Tibial artery (tissue), 4 donors: ENCODE measurements around the gene SPINT2.
"Not testable (repeated sequence)": the region's sequence is repeated elsewhere in the genome, so short reads cannot be mapped to it uniquely, and the experiment has no call there.

Experiments
- DNase-seq, 2 donors: peaks; one replicate each; pipeline ENCODE4 v3.0.0-alpha.2; 2019
- H3K27ac ChIP-seq, 2 donors: fragments of 200-600 bp; sonication (generic) in 1 of 2; 1 replicate in 1 of 2; 2 replicates in 1 of 2; pipeline ENCODE4 v1.5.1; 2018 to 2019; ENCODE audit warnings: mild to moderate bottlenecking in 1 of 2
- H3K27me3 ChIP-seq, 2 donors: fragments of 200-600 bp; sonication (generic) in 1 of 2; one replicate each; pipeline versions ENCODE4 v1.5.1 to v1.6.0; 2016 to 2019
- H3K36me3 ChIP-seq, 3 donors: fragments of 200-600 bp; sonication (generic) in 2 of 3; one replicate each; pipeline ENCODE4 v1.5.1; 2016 to 2019; ENCODE audit warnings: mild to moderate bottlenecking in 2 of 3
- H3K4me1 ChIP-seq, 4 donors: fragments of 200-600 bp; sonication (generic) in 2 of 4; 1 replicate in 3 of 4; 2 replicates in 1 of 4; pipeline ENCODE4 v1.5.1; 2016 to 2019
- H3K4me3 ChIP-seq, 2 donors: fragments of 200-600 bp; sonication (generic) in 1 of 2; 1 replicate in 1 of 2; 2 replicates in 1 of 2; pipeline ENCODE4 v1.5.1; 2018 to 2019; ENCODE audit warnings: mild to moderate bottlenecking in 2 of 2
- H3K9me3 ChIP-seq, 3 donors: fragments of 200-600 bp; sonication (generic) in 1 of 3; one replicate each; pipeline ENCODE4 v1.5.1; 2016 to 2019
- intact Hi-C: fragments of 100-400 bp; cut with DNase I; formaldehyde crosslinking; loops from one replicate; pipeline ENCODE4 v1.15.0; 2023; ENCODE audit warnings: low total_unique reads
- TF ChIP-seq, protein P1 (sequence below), 2 experiments: fragments of 200-600 bp in 1 of 2; fragments of 450-650 bp in 1 of 2; IDR thresholded peaks; one replicate each; pipeline ENCODE4 v1.5.1; 2017 to 2019; ENCODE audit warnings: antibody characterized with exemption in 2 of 2, mild to moderate bottlenecking in 1 of 2, moderate library complexity in 1 of 2

Gene SPINT2

DNA sequence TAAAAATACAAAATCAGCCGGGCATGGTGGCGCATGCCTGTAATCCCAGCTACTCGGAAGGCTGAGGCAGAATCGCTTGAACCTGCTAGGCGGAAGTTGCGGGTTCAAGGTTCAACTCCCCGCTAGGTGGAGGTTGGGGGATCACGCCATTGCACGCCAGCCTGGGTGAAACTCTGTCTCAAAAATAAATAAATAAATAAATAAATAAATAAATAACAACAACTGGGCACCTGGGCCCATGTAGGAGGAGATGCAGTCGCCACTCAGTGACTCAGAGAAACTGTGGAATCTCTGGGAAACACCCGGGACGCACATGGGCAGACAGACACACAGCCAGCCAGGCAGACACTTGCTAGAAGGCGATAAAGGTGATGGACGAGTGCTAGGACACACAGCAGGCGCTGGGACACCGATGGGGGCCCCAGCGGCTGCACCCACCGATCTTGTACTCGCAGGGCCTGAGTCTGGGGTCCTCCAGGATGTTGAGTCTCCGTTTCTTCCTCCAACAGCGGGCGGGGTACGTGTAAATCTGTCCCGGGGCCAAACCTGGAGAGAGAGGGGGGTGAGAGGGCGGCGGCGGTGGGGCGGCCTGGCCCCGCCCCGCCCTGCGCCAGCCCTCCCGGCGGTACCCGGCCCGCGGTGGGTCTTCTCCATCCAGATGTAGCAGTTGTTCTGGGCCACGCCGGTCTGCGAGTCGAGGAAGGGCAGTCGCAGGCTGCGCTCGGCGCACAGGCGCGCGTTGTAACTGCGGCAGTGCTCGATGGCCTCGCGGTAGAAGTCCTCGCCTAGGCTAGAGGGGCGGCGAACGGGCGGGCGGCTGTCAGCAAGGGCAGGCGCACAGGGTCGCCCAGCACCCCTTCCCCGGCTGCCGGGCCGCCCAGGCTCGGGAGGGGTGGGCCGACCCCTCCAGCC is 42.2 kb upstream of the SPINT2 start:
- Histone ChIP-seq H3K27ac (no peak overlapping the region), H3K4me1 (peaks cover 0 to 8% (median 7%) of the 10 kb centered on the region in 4 donors), H3K27me3 (peaks cover 0 to 69% of the 10 kb centered on the region in 2 donors), H3K4me3 (no peak overlapping the region), H3K36me3 (no peaks in the 10 kb centered on the region), H3K9me3 (no peaks in the 10 kb centered on the region)
- DNase-seq, result no peak
- TF ChIP-seq, protein P1, sequence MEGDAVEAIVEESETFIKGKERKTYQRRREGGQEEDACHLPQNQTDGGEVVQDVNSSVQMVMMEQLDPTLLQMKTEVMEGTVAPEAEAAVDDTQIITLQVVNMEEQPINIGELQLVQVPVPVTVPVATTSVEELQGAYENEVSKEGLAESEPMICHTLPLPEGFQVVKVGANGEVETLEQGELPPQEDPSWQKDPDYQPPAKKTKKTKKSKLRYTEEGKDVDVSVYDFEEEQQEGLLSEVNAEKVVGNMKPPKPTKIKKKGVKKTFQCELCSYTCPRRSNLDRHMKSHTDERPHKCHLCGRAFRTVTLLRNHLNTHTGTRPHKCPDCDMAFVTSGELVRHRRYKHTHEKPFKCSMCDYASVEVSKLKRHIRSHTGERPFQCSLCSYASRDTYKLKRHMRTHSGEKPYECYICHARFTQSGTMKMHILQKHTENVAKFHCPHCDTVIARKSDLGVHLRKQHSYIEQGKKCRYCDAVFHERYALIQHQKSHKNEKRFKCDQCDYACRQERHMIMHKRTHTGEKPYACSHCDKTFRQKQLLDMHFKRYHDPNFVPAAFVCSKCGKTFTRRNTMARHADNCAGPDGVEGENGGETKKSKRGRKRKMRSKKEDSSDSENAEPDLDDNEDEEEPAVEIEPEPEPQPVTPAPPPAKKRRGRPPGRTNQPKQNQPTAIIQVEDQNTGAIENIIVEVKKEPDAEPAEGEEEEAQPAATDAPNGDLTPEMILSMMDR (IDR thresholded peaks at IDR 0.05), result no peak
- intact Hi-C loops, result loop anchor here (10.0 kb wide), 1 partner anchor 317 kb away; the partner anchor contains the start of genes SIPA1L3 and WDR87

DNA sequence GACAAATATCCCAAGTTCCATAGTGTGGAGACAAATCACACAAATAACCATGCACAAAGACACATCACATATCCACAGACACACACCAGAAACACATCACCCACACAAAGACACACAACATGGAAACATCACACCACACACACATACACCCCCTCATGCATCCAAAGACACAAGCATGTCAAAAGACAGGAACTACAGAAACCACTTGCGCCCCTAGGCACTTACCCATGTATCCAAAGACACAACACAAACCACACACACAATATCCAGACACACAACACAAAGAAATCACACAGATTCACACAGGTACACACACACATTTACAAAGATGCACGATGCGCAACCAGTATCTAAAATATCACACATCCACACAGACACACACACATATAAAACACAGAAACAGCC is 41.3 kb upstream of the SPINT2 start:
- H3K27me3 ChIP-seq, result peaks cover 0 to 72% of the 10 kb centered on the region in 2 donors
- intact Hi-C loops, result loop anchor here (10.0 kb wide), 1 partner anchor 318 kb away; the partner anchor contains the start of genes SIPA1L3 and WDR87
- H3K4me3 ChIP-seq, result no peak overlapping the region
- TF ChIP-seq, protein P1 (IDR thresholded peaks at IDR 0.05), result no peak
- peaks cover 0 to 15% (median 10%) of the 10 kb centered on the region in 4 donors for H3K4me1 ChIP-seq
- H3K36me3 ChIP-seq, result no peaks in the 10 kb centered on the region
- H3K9me3 ChIP-seq, result no peaks in the 10 kb centered on the region
- no peak overlapping the region for H3K27ac ChIP-seq
- no peak for DNase-seq

DNA sequence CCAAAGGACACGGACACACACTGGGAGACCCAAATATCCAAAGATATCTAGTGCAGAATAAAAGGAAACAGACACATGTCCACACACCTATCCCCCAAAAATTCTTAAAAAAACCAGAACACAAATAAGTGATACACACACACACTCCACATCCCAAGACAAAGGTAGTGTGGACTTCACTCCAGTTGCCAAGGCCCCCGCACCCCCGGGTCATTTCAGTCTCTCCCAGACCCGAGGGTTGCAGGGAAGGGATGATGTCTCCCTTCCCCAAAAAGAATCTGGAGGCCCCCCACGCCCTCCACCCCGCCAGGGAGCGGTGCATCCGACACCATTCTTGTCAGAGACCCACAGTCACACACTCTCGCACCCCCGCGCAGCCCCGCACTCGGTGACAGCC is 40.8 kb upstream of the SPINT2 start:
- intact Hi-C loops, result loop anchor here (10.0 kb wide), 1 partner anchor 319 kb away; the partner anchor contains the start of genes SIPA1L3 and WDR87
- TF ChIP-seq, protein P1 (IDR thresholded peaks at IDR 0.05), result no peak
- H3K27ac ChIP-seq, result no peak overlapping the region
- H3K4me1 ChIP-seq, result peaks cover 0 to 20% (median 15%) of the 10 kb centered on the region in 4 donors
- peaks cover under 1 to 76% of the 10 kb centered on the region in 2 donors for H3K27me3 ChIP-seq
- H3K4me3 ChIP-seq, result peak overlapping the region; percentile 13 to 36
- DNase-seq, result no peak
- H3K9me3 ChIP-seq, result no peaks in the 10 kb centered on the region
- H3K36me3 ChIP-seq, result no peaks in the 10 kb centered on the region

DNA sequence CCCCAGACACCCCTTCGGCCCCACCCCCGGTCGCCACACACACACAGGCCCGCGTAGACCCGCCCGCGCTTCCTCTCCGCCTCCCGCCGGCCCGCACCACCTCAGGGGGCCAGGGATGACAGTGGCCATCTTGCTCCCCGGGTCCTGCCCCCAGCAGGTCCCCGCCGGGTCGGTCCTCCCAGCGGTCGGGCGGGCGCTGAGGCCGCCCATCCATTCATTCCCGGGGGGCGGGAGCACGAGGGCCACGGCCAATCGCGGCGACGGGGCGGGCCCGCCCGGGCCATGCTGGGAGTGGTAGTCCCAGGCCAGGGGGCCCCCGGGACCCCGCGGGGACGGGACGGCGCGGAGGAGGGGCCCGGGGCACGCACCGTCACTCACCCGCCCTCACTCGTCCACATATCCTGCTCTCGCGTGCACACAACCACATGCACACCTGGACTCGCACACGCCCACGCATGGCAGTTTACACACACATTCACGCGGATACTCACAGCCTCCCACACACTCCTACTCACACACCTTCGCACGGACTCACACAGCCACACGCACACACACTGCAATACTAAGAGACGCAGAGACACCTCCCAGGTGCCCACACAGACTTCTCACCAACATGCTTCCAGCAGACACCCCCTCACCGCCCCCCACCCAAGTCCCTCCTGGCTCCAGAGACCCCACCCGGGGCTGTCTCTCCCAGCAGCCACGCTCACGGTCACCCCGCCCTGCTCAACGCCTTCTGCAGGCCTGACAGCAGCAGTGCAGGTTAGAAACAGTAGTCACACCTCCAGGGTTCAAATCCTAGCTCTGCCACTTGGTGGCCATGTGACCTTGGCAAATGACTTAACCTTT is 40.1 kb upstream of the SPINT2 start, which contains the start of gene DPF1:
Gene DPF1 (minus strand): TSS at position 209 of the 849 bp plus-strand sequence. CDS start 80 bp downstream, at position 129.
- Histone ChIP-seq H3K9me3 (no peaks in the 10 kb centered on the region), H3K4me3 (peak within 1 kb of the TSS; percentile 13 to 36), H3K27me3 (peaks cover 6 to 83% of the 10 kb centered on the region in 2 donors), H3K27ac (no peak within 1 kb of the TSS), H3K4me1 (peaks cover 0 to 26% (median 21%) of the 10 kb centered on the region in 4 donors), H3K36me3 (no peaks in the 10 kb centered on the region)
- intact Hi-C loops, result loop anchor here (10.0 kb wide), 1 partner anchor 319 kb away; the partner anchor contains the start of genes SIPA1L3 and WDR87
- TF ChIP-seq, protein P1 (IDR thresholded peaks at IDR 0.05), result no peak
- no peak for DNase-seq

DNA sequence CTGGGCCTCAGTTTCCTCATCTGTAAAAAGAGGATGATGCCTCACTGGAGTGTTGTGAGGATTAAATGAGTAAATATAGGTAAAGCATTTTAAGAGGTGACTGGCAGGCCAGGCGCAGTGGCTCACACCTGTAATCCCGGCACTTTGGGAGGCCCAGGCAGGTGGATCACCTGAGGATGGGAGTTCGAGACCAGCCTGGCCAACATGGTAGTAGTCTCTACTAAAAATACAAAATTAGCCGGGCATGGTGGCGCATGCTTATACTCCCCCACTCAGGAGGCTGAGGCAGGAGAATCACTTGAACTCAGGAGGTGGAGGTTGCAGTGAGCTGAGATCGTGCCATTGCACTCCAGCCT is 39.5 kb upstream of the SPINT2 start:
- not testable (repeated sequence) for DNase-seq, H3K9me3 ChIP-seq, H3K4me3 ChIP-seq, H3K36me3 ChIP-seq, H3K27ac ChIP-seq
- peaks cover 6 to 87% of the 10 kb centered on the region in 2 donors for H3K27me3 ChIP-seq
- intact Hi-C loops, result loop anchor here (10.0 kb wide), 1 partner anchor 320 kb away; the partner anchor contains the start of genes SIPA1L3 and WDR87
- H3K4me1 ChIP-seq, result peaks cover 0 to 29% (median 25%) of the 10 kb centered on the region in 4 donors
